Mammary epithelial cell (primary cell): Measurements from ENCODE around the gene C7.

Experiments used
- EZH2 ChIP-seq: IDR thresholded peaks from 2 replicates; pipeline ENCODE4 v1.6.1; 2012; ENCODE audit warnings: low read length, inconsistent platforms, borderline replicate concordance
- TF ChIP-seq, protein P1 (sequence below), 2 donors: IDR thresholded peaks in 1 of 2; conservative IDR thresholded peaks in 1 of 2; 2 replicates each; pipeline ENCODE4 v1.5.1; 2011 to 2012; ENCODE audit warnings: inconsistent platforms in 2 of 2, low read length in 2 of 2, mild to moderate bottlenecking in 2 of 2, control low read depth in 1 of 2, low read depth in 1 of 2; ENCODE audit not compliant: insufficient read depth in 1 of 2; ENCODE audit errors: extremely low read depth in 1 of 2

DNA sequence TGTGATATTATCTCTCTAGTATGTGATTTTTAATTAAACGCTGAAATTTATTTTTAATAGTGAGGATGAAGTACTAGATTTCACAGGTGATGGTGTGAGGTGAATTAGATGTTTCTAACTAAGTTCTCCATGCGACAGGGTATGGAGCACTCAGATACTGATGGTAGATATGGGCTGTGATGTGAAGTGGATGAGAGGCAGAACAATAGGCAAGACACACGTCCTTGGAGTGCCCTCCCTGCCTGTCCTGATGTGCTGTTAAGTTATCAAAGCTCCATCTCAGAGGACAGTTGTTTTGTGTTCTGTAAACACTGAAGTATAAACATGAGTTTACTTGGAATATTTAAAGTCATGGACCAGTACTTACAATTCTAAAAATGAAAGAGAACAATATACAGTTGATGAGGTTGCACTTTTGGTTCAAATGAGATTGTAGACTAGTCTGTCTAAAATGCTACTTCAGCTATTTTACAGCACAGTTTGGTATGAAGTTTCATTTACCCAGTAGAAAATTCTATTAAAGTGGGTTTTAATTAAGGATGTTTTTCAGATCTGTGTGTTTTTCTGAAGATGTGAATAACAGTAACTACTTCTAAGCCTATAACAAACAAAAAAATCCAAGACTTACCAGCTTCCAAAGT lies 64.2 kb downstream of the C7 start:
- TF ChIP-seq, protein P1, sequence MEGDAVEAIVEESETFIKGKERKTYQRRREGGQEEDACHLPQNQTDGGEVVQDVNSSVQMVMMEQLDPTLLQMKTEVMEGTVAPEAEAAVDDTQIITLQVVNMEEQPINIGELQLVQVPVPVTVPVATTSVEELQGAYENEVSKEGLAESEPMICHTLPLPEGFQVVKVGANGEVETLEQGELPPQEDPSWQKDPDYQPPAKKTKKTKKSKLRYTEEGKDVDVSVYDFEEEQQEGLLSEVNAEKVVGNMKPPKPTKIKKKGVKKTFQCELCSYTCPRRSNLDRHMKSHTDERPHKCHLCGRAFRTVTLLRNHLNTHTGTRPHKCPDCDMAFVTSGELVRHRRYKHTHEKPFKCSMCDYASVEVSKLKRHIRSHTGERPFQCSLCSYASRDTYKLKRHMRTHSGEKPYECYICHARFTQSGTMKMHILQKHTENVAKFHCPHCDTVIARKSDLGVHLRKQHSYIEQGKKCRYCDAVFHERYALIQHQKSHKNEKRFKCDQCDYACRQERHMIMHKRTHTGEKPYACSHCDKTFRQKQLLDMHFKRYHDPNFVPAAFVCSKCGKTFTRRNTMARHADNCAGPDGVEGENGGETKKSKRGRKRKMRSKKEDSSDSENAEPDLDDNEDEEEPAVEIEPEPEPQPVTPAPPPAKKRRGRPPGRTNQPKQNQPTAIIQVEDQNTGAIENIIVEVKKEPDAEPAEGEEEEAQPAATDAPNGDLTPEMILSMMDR (conservative IDR thresholded peaks at IDR 0.05 in 1 of 2, IDR thresholded peaks at IDR 0.05 in 1 of 2; ENCODE audit: extremely low read depth in 1 of 2, insufficient read depth in 1 of 2, low read depth in 1 of 2, low read length in 2 of 2): no peak
- TF ChIP-seq EZH2: no peak
